GM06990 (cell line): ENCODE results near the gene CXorf66.

Experiments
- DNase-seq: peaks from one replicate; pipeline ENCODE4 v3.0.0-alpha.2; 2011; ENCODE audit not compliant: insufficient read length; ENCODE audit errors: extremely low read depth
- H3K27me3 ChIP-seq: replicated peaks from 2 replicates; pipeline ENCODE4 v1.6.0; 2011; ENCODE audit warnings: low read length; ENCODE audit not compliant: control insufficient read depth, insufficient read depth
- H3K36me3 ChIP-seq: 2 replicates; pipeline ENCODE4 v1.5.1; 2011; ENCODE audit warnings: low read length; ENCODE audit not compliant: control insufficient read depth, insufficient read depth
- H3K4me3 ChIP-seq: replicated peaks from 2 replicates; pipeline ENCODE4 v1.5.1; 2011; ENCODE audit warnings: low read depth, mild to moderate bottlenecking, control low read depth, low read length
- TF ChIP-seq, protein P1 (sequence below): IDR thresholded peaks from 2 replicates; pipeline ENCODE4 v1.5.1; 2011; ENCODE audit warnings: low read length, control low read depth, mild to moderate bottlenecking, inconsistent platforms; ENCODE audit not compliant: insufficient read depth, poor library complexity, severe bottlenecking

The CXorf66 gene, protein sequence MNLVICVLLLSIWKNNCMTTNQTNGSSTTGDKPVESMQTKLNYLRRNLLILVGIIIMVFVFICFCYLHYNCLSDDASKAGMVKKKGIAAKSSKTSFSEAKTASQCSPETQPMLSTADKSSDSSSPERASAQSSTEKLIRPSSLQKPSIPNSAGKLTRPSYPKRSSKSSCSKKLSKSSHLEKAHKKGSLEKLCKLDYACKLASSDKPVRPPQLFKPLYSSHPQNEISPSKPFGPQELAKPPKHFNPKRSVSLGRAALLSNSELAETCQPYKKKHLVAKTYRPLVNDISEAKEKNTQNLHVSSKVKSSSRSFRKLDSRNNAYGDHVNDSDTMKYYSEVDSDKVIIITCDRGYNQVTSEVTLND

DNA sequence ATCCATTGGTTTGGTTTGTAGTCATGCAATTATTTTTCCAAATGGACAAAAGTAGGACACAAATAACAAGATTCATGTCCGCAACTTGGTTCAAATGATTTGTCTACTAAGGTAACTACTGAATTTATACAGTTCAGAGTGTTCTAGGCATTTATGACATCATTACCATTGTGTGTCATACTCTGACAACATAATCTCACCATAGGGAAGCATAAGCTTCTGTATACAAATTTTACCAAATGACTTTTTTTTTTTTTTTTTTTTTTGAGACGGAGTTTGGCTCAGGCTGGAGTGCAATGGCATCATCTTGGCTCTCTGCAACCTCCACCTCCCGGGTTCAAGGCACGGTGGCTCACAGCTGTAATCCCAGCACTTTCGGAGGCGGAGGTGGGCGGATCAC is at the start of gene CXorf66:
Gene CXorf66, minus strand, starts transcription at position 101 of the 400 bp plus-strand sequence. Its CDS starts 25 bp downstream, at position 76.
- H3K4me3 ChIP-seq, result no peak within 1 kb of the TSS
- no peaks in the 10 kb centered on the region for H3K36me3 ChIP-seq
- DNase-seq, result no peak
- H3K27me3 ChIP-seq, result no peaks in the 10 kb centered on the region
- TF ChIP-seq, protein P1, sequence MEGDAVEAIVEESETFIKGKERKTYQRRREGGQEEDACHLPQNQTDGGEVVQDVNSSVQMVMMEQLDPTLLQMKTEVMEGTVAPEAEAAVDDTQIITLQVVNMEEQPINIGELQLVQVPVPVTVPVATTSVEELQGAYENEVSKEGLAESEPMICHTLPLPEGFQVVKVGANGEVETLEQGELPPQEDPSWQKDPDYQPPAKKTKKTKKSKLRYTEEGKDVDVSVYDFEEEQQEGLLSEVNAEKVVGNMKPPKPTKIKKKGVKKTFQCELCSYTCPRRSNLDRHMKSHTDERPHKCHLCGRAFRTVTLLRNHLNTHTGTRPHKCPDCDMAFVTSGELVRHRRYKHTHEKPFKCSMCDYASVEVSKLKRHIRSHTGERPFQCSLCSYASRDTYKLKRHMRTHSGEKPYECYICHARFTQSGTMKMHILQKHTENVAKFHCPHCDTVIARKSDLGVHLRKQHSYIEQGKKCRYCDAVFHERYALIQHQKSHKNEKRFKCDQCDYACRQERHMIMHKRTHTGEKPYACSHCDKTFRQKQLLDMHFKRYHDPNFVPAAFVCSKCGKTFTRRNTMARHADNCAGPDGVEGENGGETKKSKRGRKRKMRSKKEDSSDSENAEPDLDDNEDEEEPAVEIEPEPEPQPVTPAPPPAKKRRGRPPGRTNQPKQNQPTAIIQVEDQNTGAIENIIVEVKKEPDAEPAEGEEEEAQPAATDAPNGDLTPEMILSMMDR, result no peak

DNA sequence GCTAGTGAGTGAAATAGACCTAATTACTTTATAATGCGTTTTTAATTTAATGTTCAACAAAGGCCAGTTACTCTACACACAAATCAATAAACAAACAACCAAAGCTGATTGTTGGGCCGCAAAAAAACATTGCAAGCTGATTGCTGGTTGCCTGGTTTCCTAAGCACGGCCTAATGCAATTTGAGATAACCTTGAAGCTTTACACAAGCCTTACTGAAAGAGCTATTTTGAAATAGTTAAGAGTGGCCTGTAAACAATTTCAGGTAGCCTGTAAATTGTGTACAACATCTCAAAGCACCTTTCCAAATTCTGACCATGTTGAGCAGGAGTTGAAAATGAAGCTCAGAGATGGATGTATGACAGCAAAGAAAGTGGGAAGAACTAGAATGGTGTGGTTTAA is 17.5 kb upstream of the CXorf66 start:
- TF ChIP-seq, protein P1, result no peak
- Histone ChIP-seq H3K36me3 (no peaks in the 10 kb centered on the region), H3K27me3 (no peaks in the 10 kb centered on the region), H3K4me3 (no peak overlapping the region)
- no peak for DNase-seq

GRCh38 chrX:139974471-139974870 is 9.2 kb upstream of the CXorf66 start:
- TF ChIP-seq, protein P1, result no peak
- Histone ChIP-seq H3K36me3 (no peaks in the 10 kb centered on the region), H3K4me3 (no peak overlapping the region), H3K27me3 (no peaks in the 10 kb centered on the region)
- DNase-seq, result no peak

GRCh38 chrX:139972629-139973624 is 7.6 kb upstream of the CXorf66 start:
- no peaks in the 10 kb centered on the region for H3K27me3 ChIP-seq
- no peaks in the 10 kb centered on the region for H3K36me3 ChIP-seq
- TF ChIP-seq, protein P1, result no peak
- no peak for DNase-seq
- H3K4me3 ChIP-seq, result no peak overlapping the region

DNA sequence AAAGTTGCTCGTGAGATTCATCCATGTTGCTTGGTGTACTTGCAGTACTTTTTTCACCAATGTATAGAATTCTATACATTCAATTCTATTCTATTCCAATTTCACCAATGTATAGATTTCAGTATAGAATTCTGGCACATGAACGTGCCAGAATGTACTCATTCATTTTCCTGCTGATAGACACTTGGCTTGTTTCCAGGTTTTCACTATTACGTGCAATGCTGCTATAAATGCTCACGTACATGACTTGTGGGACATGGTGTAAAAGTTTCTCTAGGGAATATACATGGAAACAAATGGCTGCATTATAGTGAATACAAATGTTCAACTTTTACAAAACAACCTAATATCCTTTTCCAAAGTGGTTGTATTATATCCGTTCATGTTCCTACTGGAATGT is 6.8 kb upstream of the CXorf66 start:
- H3K36me3 ChIP-seq, result no peaks in the 10 kb centered on the region

More for the DNA sequence above, 6.8 kb upstream of the CXorf66 start:
- Histone ChIP-seq H3K27me3 (no peaks in the 10 kb centered on the region), H3K4me3 (no peak overlapping the region)
- DNase-seq, result no peak
- TF ChIP-seq, protein P1, result no peak
